Peyer's patch (tissue), 4 donors: ENCODE measurements around the gene EVI2B. TPM values are rescaled to one million over a fixed set of nuclear protein-coding genes. Genes with fewer than 3 reads are reported as not detected.
A peak's percentile ranks its signal among the peaks of the same experiment; 100 is the strongest.
"Not testable (repeated sequence)": the region's sequence is repeated elsewhere in the genome, so short reads cannot be mapped to it uniquely, and the experiment has no call there.

Experiments
- DNase-seq, 3 donors: peaks; one replicate each; pipeline ENCODE4 v3.0.0-alpha.2; 2017 to 2019
- H3K27ac ChIP-seq, 4 donors: fragments of 200-600 bp; sonication (generic); one replicate each; pipeline ENCODE4 v1.5.1; 2016 to 2019
- H3K27me3 ChIP-seq, 2 donors: fragments of 200-600 bp; sonication (generic); one replicate each; pipeline ENCODE4 v1.5.1; 2019
- H3K36me3 ChIP-seq, 3 donors: fragments of 200-600 bp; sonication (generic); one replicate each; pipeline ENCODE4 v1.5.1; 2016 to 2019
- H3K4me1 ChIP-seq, 4 donors: fragments of 200-600 bp; sonication (generic); one replicate each; pipeline ENCODE4 v1.5.1; 2016 to 2019
- H3K4me3 ChIP-seq, 4 donors: fragments of 200-600 bp; sonication (generic); 1 replicate in 3 of 4; 2 replicates in 1 of 4; pipeline ENCODE4 v1.5.1; 2016 to 2019; ENCODE audit warnings: mild to moderate bottlenecking in 1 of 4
- H3K9me3 ChIP-seq, 4 donors: fragments of 200-600 bp; sonication (generic); one replicate each; pipeline ENCODE4 v1.5.1; 2016 to 2019; ENCODE audit warnings: mild to moderate bottlenecking in 1 of 4
- POLR2A ChIP-seq, 2 donors: fragments of 450-650 bp; IDR thresholded peaks; one replicate each; pipeline ENCODE4 v1.5.1; 2017; ENCODE audit warnings: antibody characterized with exemption in 2 of 2, mild to moderate bottlenecking in 2 of 2, moderate library complexity in 2 of 2
- total RNA-seq, 4 donors: library from RNA; depleted of rRNA; stranded (reverse); fragments of >200 nt; gene quantifications; one replicate each; pipeline ENCODE4 v1.1.0, GENCODE V29; 2016
- TF ChIP-seq, protein P1 (sequence below), 6 experiments: fragments of 450-650 bp in 4 of 6; fragments of 200-600 bp in 2 of 6; sonication (generic) in 1 of 6; IDR thresholded peaks; one replicate each; pipeline ENCODE4 v1.5.1; 2017 to 2019; ENCODE audit warnings: antibody characterized with exemption in 6 of 6, mild to moderate bottlenecking in 3 of 6, moderate library complexity in 1 of 6

The EVI2B gene, protein sequence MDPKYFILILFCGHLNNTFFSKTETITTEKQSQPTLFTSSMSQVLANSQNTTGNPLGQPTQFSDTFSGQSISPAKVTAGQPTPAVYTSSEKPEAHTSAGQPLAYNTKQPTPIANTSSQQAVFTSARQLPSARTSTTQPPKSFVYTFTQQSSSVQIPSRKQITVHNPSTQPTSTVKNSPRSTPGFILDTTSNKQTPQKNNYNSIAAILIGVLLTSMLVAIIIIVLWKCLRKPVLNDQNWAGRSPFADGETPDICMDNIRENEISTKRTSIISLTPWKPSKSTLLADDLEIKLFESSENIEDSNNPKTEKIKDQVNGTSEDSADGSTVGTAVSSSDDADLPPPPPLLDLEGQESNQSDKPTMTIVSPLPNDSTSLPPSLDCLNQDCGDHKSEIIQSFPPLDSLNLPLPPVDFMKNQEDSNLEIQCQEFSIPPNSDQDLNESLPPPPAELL
- 10 to 100 TPM in 2 of 4 donors, 1 to 10 TPM in 2; 5.6 to 70.1 (median 8.7) TPM for total RNA-seq

- H3K36me3 ChIP-seq, result no peaks in the 10 kb centered on the region
- H3K9me3 ChIP-seq, result no peaks in the 10 kb centered on the region
- H3K4me3 ChIP-seq, result peak within 1 kb of the TSS; percentile 36 to 44 (median 42)
- peak within 1 kb of the TSS; percentile 67 to 85 (median 76) for H3K27ac ChIP-seq
- H3K4me1 ChIP-seq, result peaks cover 0 to 13% (median 0%) of the 10 kb centered on the region in 4 donors
- no peak for TF ChIP-seq POLR2A (IDR thresholded peaks at IDR 0.05)
- TF ChIP-seq, protein P1, sequence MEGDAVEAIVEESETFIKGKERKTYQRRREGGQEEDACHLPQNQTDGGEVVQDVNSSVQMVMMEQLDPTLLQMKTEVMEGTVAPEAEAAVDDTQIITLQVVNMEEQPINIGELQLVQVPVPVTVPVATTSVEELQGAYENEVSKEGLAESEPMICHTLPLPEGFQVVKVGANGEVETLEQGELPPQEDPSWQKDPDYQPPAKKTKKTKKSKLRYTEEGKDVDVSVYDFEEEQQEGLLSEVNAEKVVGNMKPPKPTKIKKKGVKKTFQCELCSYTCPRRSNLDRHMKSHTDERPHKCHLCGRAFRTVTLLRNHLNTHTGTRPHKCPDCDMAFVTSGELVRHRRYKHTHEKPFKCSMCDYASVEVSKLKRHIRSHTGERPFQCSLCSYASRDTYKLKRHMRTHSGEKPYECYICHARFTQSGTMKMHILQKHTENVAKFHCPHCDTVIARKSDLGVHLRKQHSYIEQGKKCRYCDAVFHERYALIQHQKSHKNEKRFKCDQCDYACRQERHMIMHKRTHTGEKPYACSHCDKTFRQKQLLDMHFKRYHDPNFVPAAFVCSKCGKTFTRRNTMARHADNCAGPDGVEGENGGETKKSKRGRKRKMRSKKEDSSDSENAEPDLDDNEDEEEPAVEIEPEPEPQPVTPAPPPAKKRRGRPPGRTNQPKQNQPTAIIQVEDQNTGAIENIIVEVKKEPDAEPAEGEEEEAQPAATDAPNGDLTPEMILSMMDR (IDR thresholded peaks at IDR 0.05), result no peak
- no peaks in the 10 kb centered on the region for H3K27me3 ChIP-seq
- no peak for DNase-seq
Measured at GRCh38 chr17:31313982-31314781, at the start of gene EVI2B. Gene EVI2B, minus strand, starts transcription at chr17:31314054. Its CDS starts 8,445 bp downstream, at chr17:31305609.

DNA sequence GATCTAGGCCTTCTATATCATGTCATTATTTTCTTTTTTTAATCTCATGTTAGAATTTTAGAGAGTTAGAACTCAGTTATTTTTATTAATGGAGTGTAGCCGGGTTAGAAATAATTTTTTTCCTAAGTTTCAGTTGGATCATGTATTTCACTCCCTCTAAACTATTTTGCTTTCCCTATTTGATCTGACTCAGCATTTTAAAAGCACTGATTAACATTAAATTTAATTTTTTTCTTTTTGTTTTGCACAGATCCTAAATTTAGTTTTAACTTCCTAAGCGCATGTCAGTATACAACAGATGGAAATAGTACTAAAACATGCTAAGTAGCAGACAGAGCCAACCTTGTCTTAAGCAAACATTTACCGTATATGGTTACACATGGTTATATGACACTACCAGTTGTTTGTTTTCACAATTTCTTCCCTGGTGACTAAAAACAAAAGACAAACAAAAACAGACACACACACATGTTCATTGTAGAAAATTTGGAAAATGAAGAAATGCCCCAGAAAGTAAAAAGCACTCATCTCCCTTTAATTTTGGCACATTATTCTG lies 44.1 kb upstream of the EVI2B start:
- no peaks in the 10 kb centered on the region for H3K27me3 ChIP-seq
- H3K4me3 ChIP-seq, result no peak overlapping the region
- TF ChIP-seq, protein P1 (IDR thresholded peaks at IDR 0.05), result no peak
- TF ChIP-seq POLR2A (IDR thresholded peaks at IDR 0.05), result no peak
- no peak for DNase-seq
- H3K9me3 ChIP-seq, result no peaks in the 10 kb centered on the region
- H3K36me3 ChIP-seq, result peaks cover 0 to 51% (median 0%) of the 10 kb centered on the region in 3 donors
- H3K4me1 ChIP-seq, result peaks cover 0 to 4% (median 0%) of the 10 kb centered on the region in 4 donors
- no peak overlapping the region for H3K27ac ChIP-seq

- H3K4me3 ChIP-seq, result no peak overlapping the region
Measured at GRCh38 chr17:31357091-31357490, 43.2 kb upstream of the EVI2B start.

DNA sequence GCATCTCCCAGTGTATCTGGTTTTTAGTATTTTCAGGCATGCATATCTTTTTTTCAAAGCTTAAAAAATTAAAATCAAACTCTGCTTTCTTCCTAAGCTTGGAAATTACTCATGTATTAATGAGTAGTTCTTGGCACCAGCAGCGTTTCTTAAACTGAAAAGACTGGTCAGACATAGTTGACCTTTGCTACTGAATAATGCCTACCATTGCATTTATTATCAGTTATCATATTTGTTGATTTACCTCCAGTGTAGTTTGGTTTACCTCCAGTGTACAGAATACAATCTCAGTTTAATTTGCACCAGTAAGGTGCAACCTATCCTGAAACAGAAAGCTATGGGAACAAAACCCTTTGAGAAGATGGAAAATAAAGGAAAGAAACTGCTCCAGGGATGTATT lies 42.1 kb upstream of the EVI2B start:
- Histone ChIP-seq H3K9me3 (no peaks in the 10 kb centered on the region), H3K27me3 (no peaks in the 10 kb centered on the region), H3K36me3 (peaks cover 0 to 54% (median 0%) of the 10 kb centered on the region in 3 donors), H3K4me3 (no peak overlapping the region), H3K4me1 (peaks cover 0 to 4% (median 0%) of the 10 kb centered on the region in 4 donors), H3K27ac (no peak overlapping the region)
- no peak for TF ChIP-seq POLR2A (IDR thresholded peaks at IDR 0.05)
- TF ChIP-seq, protein P1 (IDR thresholded peaks at IDR 0.05), result no peak
- no peak for DNase-seq

More at GRCh38 chr17:31357091-31357490, 43.2 kb upstream of the EVI2B start:
- H3K36me3 ChIP-seq, result peaks cover 0 to 52% (median 0%) of the 10 kb centered on the region in 3 donors
- DNase-seq, result no peak
- TF ChIP-seq POLR2A (IDR thresholded peaks at IDR 0.05), result no peak
- TF ChIP-seq, protein P1 (IDR thresholded peaks at IDR 0.05), result no peak
- no peak overlapping the region for H3K27ac ChIP-seq
- no peaks in the 10 kb centered on the region for H3K27me3 ChIP-seq
- H3K9me3 ChIP-seq, result no peaks in the 10 kb centered on the region
- H3K4me1 ChIP-seq, result peaks cover 0 to 4% (median 0%) of the 10 kb centered on the region in 4 donors

DNA sequence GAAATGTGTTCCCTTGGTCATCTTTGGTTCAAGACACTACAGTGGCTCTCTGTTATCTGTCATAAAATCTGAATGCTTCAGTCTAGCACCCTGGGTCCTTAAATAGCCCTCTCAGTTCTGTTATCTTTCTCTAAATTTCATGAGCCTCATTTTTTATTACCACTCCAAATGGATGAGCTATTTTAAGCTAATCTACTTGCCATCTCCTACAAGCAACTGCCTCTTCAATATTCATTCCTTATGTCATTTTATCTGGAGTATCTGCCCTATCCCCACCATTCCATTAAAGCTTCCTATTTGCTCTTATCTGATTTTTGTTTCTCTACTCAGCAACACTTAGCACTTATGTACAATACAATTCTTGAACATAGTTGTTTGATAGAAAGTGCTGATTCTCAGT lies 35.6 kb upstream of the EVI2B start:
- TF ChIP-seq POLR2A (IDR thresholded peaks at IDR 0.05), result no peak
- TF ChIP-seq, protein P1 (IDR thresholded peaks at IDR 0.05), result no peak
- Histone ChIP-seq H3K4me3 (no peak overlapping the region), H3K27ac (no peak overlapping the region), H3K36me3 (peaks cover 0 to 45% (median 0%) of the 10 kb centered on the region in 3 donors), H3K4me1 (no peaks in the 10 kb centered on the region), H3K9me3 (no peaks in the 10 kb centered on the region), H3K27me3 (no peaks in the 10 kb centered on the region)
- no peak for DNase-seq

DNA sequence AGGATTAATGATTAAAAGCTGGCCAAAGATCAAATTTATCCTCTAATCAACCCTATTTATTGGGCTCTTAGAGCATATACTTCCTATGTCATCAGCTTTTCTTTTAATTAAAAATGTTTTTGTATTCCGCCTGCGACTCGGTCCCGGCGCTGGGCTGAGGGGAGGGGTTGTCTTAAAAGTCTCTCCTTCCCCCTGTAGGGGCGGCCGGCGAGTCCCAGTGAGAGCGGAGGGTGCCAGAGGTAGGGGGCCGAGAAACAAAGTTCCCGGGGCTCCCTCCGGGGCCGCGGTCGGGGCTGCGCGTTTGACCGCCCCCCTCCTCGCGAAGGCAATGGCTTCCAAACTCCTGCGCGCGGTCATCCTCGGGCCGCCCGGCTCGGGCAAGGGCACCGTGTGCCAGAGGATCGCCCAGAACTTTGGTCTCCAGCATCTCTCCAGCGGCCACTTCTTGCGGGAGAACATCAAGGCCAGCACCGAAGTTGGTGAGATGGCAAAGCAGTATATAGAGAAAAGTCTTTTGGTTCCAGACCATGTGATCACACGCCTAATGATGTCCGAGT lies 31.4 kb upstream of the EVI2B start:
- not testable (repeated sequence) for H3K27ac ChIP-seq, H3K4me1 ChIP-seq, H3K9me3 ChIP-seq, H3K27me3 ChIP-seq, H3K4me3 ChIP-seq, DNase-seq
- peaks cover 0 to 35% (median 0%) of the 10 kb centered on the region in 3 donors for H3K36me3 ChIP-seq
